Right lobe of liver (tissue), 4 donors: ENCODE data around the gene ZMIZ2.

Experiments
- CTCF ChIP-seq, 4 donors: fragments of 200-600 bp in 3 of 4; fragments of 450-650 bp in 1 of 4; IDR thresholded peaks; one replicate each; pipeline versions ENCODE4 v1.5.1 to v1.8.0; 2016 to 2022; ENCODE audit warnings: antibody characterized with exemption in 4 of 4, mild to moderate bottlenecking in 2 of 4
- POLR2A ChIP-seq: fragments of 450-650 bp; IDR thresholded peaks from one replicate; pipeline ENCODE4 v1.6.1; 2017; ENCODE audit warnings: antibody characterized with exemption, mild to moderate bottlenecking
- donor health status: DM: no; HTN: no; CAD: no.
- donor health status: DM: no; HTN: no; CAD: no.
- donor health status: DM: no; HTN: yes; CAD: no.

- TF ChIP-seq CTCF (IDR thresholded peaks at IDR 0.05) (no peak), POLR2A (no peak)
Measured at GRCh38 chr7:44748948-44749731, 493 bp downstream of the ZMIZ2 start.
